ENCODE measurements around the gene UGT1A3.

GRCh38 chr2:233803292-233803911 is 74.6 kb downstream of the UGT1A3 start:
- no peak for TF ChIP-seq EZH2phosphoT487 (conservative IDR thresholded peaks at IDR 0.05; ENCODE audit: low read length)
- TF ChIP-seq, protein P1, sequence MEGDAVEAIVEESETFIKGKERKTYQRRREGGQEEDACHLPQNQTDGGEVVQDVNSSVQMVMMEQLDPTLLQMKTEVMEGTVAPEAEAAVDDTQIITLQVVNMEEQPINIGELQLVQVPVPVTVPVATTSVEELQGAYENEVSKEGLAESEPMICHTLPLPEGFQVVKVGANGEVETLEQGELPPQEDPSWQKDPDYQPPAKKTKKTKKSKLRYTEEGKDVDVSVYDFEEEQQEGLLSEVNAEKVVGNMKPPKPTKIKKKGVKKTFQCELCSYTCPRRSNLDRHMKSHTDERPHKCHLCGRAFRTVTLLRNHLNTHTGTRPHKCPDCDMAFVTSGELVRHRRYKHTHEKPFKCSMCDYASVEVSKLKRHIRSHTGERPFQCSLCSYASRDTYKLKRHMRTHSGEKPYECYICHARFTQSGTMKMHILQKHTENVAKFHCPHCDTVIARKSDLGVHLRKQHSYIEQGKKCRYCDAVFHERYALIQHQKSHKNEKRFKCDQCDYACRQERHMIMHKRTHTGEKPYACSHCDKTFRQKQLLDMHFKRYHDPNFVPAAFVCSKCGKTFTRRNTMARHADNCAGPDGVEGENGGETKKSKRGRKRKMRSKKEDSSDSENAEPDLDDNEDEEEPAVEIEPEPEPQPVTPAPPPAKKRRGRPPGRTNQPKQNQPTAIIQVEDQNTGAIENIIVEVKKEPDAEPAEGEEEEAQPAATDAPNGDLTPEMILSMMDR (IDR thresholded peaks at IDR 0.05; ENCODE audit: insufficient read depth, low read length, poor library complexity, severe bottlenecking): no peak
